GM18520 (cell line): ENCODE data around the gene PCCA.
A peak's percentile ranks its signal among the peaks of the same experiment; 100 is the strongest.

Experiments used
- ATAC-seq: cut with Tn5 transposase; IDR thresholded peaks from one replicate; pipeline ENCODE4 v1.9.1; 2021; ENCODE audit not compliant: unreplicated experiment

PCCA gene

GRCh38 chr13:100491164-100491842 lies 402.4 kb downstream of the PCCA start:
- no peak for ATAC-seq

- ATAC-seq = no peak
Observed at GRCh38 chr13:100493418-100493817, 404.5 kb downstream of the PCCA start.

- no peak for ATAC-seq
Observed at GRCh38 chr13:100495455-100495854, 406.6 kb downstream of the PCCA start.

GRCh38 chr13:100497389-100497788 lies 408.5 kb downstream of the PCCA start:
- ATAC-seq = no peak

GRCh38 chr13:100502446-100502845 lies 413.6 kb downstream of the PCCA start:
- ATAC-seq = no peak

GRCh38 chr13:100503622-100504021 lies 414.7 kb downstream of the PCCA start:
- no peak for ATAC-seq

- ATAC-seq = peak; percentile 61
Observed at GRCh38 chr13:100506154-100506553, 417.3 kb downstream of the PCCA start.

GRCh38 chr13:100506600-100507422 lies 417.9 kb downstream of the PCCA start:
- no peak for ATAC-seq

GRCh38 chr13:100508455-100508854 lies 419.6 kb downstream of the PCCA start:
- no peak for ATAC-seq

- no peak for ATAC-seq
Observed at GRCh38 chr13:100508996-100509395, 420.1 kb downstream of the PCCA start.

GRCh38 chr13:100510208-100510957 lies 421.5 kb downstream of the PCCA start:
- ATAC-seq = no peak

- no peak for ATAC-seq
Observed at GRCh38 chr13:100511466-100511865, 422.6 kb downstream of the PCCA start.

- no peak for ATAC-seq
Observed at GRCh38 chr13:100512422-100512821, 423.5 kb downstream of the PCCA start.

GRCh38 chr13:100513171-100513570 lies 424.3 kb downstream of the PCCA start:
- ATAC-seq = no peak

GRCh38 chr13:100513987-100514670 lies 425.2 kb downstream of the PCCA start:
- ATAC-seq = no peak

GRCh38 chr13:100514788-100515409 lies 426.0 kb downstream of the PCCA start:
- ATAC-seq = peak; percentile 84

- ATAC-seq = no peak
Observed at GRCh38 chr13:100515410-100515800, 426.5 kb downstream of the PCCA start.

- no peak for ATAC-seq
Observed at GRCh38 chr13:100517135-100517534, 428.2 kb downstream of the PCCA start.

GRCh38 chr13:100517728-100518127 lies 428.8 kb downstream of the PCCA start:
- no peak for ATAC-seq

GRCh38 chr13:100518394-100519062 lies 429.6 kb downstream of the PCCA start:
- ATAC-seq = no peak
